Measurements from ENCODE around the gene TNFRSF21.
"Not testable (repeated sequence)": the region's sequence is repeated elsewhere in the genome, so short reads cannot be mapped to it uniquely, and the experiment has no call there.

The TNFRSF21 gene

DNA sequence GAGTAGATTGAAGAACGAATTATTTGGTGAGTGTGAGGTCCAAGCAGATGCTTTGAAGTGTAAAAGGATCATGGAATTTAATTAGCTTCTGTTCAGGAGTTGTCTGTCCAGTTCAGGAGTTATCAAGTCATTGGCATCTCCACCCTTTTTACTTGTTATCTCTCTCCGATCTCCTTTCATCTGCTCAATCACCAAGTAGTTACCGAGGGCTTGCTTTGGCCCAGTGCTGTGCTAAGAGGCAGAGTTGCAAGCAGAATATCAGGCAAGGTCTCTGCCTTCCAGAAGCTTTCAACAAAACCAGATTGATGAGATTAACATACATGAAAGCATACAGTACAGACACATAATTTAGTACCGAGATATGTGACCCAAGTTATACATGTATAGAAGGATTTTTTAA is 10.2 kb upstream of the TNFRSF21 start:
- no peak for DNase-seq

DNA sequence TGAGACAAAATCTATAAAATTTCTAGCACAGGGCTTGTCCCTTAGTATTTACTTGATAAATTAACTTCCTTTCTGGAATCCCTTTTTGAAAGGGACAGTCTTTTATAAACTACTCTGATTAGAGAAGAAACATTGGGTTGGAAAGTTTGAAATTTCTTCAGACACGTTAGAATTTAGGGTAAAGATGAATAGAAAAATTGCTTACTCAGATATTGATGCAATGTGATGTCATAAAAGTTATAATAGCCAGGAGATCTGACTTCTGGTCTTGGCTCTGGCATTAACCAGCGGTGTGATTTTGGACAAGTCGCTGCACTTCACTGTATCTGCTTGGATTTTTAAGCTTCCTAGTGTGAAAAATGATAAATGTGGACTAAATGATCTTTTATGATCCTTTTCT is 9.7 kb upstream of the TNFRSF21 start:
- no peak for DNase-seq

DNA sequence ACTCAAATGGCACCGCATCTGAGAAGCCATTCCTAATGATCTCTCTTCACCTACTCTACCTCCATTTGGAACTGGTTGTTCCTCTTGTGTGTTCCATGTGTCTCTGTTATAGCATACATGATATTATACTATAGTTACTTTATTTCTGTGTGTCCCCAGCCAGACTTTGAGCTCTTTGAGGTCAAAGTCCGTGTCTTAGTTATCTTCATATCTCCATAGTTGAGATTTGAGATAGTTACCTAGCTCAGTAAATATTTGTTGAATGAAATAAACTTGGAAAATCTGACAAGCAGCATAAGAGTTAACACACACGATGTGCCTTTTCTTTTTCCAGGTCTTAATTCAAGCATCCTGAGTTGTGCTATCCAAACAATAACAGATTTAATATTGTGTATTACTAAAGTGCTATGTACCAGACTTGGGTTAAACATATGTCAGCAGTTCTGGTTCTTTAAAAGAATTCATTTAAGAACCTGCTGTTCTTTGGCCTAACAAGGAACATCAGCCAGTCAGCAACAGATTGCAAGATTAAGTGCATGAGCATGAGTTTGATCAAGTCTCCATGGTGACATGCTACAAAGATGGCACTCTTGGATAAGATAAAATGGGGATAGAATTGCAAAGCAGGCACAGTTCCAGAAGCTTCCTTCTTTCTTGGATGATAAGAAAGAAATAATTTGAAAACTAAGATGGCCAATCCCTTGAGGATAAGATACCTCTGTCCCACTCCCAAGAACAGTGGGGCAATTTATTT is 8.7 kb upstream of the TNFRSF21 start:
- DNase-seq = no peak

DNA sequence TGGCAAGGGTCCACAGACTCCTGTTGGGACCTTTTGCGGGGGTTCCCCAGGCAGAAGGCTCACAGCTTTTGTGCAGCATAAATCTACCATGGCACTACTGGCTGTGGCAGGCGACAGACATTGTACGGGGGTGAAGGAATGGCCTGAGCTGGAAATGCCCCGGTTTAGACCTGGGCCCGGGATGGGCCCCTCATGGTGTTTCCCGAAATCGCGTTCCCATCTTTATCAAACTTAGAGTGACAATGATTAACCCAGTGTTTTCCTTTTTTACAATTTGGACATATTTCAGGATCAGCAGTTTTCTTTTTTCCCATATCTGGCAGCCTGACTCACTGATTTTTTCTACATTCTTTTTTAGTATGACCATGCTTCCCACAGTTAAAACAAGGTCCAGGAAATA is 5.5 kb upstream of the TNFRSF21 start:
- DNase-seq = not testable (repeated sequence)

DNA sequence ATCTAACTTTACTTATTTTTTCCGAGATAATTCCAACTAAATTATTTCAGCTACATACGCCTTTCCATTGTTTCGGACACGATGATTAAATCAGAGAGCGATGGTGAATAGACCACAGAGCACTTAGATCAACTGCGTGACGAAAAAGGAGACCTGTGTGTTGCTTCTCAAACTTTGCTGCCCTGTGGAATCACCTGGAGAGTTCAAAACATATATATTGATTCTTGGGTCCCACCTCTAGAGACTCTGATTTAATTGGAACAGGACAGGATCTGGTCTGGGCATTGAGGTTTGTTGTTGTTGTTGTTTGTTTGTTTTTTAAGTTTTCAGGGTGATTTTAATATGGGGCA is 401 bp upstream of the TNFRSF21 start:
- DNase-seq = no peak

DNA sequence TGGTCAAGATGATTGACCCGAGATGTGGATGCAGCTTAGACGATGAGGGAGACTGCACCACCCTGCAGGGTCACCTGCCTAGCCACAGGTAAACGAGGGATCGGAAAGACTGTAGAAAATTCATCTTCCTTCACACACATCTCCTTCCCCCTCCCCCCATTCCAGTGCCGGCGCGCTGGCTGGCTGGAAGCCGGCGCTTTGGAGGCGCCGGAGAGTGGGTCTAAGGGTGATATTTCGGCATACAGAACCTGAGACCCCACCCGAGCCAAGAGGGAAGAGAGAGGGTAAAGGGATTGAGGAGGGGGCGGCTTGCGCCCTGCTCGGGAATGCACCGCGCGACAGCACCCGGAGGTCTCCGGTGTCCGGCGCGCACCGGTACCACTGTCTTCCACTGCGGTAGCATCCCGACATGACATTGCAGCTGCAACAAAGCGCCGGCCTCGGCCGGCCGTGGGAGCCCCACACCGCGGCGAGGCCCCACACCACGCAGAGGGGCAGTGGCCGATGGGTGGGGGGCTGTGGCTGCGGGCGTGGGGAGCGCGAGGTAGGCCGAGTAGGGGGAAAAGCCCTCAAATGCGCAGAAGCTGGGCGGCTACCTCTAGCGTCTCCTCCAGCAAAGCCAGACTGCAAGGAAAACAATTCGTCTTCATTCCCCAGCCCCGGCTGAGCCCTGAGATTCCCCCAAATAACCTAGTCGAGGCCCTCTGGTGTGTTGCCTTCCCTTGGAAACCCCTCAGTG is 984 bp downstream of the TNFRSF21 start:
- DNase-seq = no peak

DNA sequence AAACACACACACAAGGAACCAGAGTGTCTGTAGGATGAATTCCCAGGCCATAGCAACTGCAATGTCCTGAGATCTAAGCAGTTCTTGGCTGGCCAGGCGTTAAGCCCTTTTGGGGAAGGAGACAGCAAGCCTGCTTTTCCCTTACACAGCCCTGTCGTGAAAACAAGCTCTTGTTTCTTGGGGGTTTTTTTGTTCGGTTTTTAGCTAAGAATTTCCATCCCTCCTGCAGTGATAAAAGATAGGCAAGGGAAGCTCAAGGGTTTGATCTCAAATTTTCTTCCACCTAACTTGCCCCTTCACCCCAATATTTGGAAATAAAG is 1.5 kb downstream of the TNFRSF21 start:
- no peak for DNase-seq

DNA sequence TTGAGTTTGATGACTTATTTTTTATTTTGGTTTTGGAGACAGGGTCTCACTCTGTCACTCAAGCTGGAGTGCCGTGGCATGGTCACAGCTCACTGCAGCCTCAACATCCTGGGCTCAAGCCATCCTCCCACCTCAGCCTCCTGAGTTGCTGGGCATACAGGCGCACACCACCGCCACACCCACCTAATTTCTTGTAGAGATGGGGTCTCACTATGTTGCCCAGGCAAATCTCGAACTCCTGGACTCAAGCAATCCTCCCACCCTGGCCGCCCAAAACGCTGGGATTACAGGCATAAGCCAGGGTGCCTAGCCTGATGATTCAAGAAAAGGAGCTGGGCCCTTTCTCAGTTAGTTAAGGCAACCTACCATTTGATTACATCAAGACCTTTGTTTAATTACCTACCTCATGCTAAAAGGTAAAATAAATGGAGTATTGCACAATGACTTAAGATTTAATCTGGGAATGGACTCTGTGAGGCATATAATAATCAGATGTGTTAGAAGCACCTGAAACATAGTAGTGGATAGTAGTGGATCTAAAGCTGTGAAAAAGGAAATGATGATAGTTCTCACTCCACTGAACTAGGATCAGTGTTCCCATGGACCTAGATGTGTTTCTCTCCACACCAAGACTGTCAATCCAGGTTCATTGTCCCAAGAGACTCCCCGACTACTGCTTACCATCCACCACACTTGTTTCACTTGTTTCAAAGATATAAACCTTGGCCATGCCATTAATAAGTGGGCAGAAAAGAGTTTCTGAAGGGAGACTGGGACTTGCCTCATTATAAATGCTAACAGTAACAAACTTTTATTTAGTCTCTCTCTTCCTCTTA is 2.1 kb downstream of the TNFRSF21 start:
- no peak for DNase-seq

DNA sequence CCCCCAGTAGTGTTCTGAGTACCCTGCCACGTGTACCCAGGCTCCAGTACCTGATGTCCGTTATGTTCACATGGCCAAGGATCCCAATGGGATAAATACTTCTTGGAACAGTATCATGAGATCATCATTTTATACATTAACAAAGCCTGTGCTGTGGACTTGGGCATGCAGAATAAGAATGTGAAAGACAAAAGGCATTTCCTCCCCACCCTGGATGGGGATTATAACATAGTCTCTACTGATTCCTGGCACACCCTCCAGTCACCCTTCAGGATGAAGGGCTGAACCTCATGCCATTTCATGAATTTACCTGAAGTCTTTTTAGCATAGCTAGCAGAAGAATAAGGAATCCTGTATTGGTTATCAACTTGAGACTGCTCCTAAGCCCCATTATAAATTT is 2.8 kb downstream of the TNFRSF21 start:
- no peak for DNase-seq

DNA sequence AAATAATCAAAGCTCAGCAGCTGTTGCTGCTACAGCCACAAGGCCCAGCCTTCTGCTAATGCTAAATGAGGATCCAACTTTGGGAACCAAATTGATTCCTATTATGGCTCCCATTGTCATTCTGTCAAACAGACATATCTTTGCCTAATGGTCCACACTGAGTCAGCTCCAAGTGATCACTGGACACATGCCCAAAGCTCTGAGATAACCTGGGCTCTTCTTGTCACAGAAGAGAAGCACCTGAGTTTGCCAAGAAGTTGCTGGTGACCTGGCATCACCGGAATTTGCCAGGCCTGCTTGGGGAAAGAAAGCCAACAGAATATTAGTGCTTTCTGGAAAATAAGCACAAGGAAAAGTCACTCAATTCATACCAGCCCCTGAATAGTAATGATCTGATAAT is 5.8 kb downstream of the TNFRSF21 start:
- DNase-seq = no peak

DNA sequence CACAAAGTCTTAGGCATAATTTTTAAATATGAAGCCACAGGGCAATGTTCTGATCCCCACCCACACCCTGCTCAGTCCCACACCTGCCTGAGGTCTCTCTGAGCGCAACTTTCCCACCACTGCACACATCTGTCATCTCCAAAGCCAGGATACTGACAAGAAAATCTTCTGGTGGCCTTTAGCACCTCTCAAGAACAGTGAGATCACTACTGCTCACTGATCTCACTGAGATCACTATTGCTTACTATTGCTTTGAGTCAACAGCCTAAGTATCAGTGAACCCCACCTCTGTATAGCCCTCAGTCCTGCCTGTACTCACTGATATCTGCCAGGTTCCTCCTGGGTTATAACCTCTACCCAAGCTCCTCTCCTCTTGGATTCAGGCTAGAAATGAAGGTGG is 6.4 kb downstream of the TNFRSF21 start:
- no peak for DNase-seq

DNA sequence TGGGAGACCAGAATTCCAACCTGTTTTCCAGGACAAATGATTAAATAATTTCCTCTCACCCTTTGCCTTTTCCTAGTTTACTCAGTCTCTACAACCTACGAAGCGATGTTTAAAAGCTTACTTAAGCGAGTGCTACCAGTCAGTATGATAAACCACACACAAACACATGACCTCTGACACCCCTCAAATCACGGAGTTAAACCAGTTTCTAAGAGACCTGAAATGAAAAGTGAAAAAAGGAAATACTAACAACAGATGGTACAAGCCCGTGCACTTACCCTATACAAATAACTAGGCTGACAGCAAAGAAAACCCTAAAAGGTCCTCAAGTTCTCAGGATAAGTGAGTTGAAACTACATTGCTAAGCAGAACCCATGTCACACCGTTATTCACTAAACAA is 7.7 kb downstream of the TNFRSF21 start:
- no peak for DNase-seq

DNA sequence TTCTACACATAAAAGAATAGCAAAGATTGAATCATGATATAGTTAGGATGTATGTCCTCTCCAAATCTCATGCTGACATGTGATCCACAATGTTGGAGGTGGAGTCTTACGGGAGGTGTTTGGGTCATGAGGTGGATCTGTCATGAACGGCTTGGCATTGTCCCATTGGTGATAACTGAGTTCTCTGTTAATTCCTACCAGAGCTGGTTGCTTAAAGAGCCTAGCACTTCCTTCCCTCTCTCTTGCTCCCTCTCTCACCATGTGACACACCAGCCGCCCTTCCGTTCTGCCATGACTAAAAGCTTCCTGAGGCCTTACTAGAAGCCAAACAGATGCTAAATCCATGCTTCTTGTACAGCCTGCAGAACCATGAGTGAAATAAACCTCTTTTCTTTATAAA is 8.3 kb downstream of the TNFRSF21 start:
- no peak for DNase-seq

DNA sequence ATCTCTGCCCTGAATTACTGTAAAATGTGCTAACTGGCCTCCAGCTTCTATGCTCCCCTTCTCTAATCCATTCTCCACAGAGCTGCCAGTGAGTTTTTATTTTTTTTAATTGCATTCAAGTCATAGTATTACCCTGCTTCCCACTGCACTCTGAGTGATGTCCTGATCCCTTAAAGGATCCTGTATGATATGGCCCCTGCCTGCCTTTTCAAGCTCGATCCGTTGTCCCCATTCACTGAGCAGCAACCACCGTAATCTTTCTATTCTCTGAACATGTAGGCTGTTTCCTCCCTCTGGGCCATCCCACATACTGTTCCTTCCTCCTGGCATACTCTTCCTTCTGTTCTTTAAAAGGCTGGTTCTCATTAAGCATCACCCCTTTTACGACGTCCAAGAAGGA is 9.3 kb downstream of the TNFRSF21 start:
- DNase-seq = no peak

DNA sequence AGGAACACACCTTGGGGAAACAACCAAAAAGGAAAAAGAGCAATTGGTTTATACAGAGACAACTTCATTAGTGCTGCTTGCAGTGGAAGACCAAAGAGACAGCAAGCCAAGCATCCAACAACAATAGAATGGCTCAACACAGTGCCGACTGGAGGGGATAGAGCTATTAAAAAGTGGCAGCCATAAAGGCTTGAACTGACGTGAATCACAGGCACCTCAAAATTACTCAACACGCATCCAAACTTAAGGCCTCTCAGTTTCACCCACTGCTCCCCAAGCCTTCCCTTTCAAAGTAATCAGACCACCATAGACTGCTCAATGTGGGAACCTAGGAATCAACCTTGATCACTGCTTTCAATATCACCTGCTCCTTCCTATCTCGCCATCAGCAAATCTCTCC is 9.7 kb downstream of the TNFRSF21 start:
- DNase-seq = no peak

DNA sequence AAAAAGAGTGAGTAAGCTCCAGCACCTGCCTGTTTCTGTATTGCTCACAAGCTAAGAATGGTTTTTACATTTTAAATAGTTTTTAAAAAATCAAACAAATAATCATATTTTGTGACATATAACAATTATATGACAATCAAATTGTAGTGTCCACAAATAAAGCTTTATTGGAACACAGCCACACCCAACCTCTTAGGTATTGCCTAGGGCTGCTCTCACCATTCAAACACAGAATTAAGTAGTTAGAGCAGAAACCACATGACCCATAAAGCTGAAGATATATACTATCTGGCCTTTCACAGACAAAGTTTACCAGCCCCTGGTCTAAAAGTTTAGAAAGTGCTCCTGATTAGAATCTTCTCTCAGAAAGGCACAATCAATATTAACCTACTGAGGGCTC is 11.2 kb downstream of the TNFRSF21 start:
- no peak for DNase-seq

DNA sequence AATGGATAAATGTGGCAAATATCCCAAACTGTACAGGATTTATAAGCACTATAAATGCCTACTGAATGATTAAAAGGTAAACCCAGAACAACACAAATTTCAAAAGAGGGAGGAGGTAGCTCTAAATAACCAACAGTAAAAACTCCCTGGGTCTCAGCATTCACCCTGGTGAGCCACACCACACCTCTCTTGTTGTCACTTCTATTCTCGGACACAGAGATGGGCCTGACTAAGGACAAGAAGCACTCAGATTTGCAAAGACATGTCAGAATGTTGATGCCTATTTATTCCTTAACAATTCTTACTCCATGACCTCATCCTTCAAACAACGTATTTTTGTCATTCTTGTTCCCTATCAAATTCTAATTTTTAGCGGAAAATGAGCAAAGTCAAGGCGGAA is 14.7 kb downstream of the TNFRSF21 start:
- DNase-seq = no peak

DNA sequence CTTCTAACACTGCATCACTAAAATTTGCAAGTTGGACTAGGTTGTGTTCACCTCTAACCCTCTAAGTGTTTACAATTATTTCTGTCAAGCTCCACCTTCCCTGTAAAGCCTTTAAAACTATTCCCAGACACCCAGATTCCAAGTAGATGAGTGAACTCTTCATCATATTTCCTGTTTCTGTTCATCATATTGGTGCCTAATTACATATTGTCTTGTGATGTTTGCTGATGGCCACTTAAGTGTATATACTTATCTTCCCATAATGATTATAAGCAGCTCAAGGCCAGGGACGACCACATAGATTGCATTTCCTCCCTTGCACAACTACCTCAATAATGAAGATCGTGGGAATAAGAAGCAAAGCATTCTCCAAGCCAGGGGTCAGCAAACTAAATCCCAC is 16.8 kb downstream of the TNFRSF21 start:
- DNase-seq = no peak

DNA sequence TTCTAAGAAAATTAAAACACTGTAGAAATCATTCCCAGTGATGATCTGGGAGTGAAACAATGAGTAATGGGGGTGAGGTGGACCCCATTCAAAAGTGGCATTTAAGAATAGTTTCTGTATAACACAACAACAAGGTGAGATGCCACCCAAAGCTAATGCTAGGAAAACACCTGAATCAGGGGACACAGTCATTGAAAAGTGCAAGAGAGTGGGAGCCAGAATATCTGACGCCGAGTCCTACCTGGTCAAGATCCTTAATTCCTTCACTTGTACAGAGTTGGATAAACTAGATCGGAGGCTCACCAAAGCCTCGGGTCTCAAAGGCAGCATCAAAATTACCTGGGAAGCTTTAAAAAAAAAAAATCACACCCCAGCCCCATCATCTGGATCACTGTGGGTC is 17.7 kb downstream of the TNFRSF21 start:
- no peak for DNase-seq

DNA sequence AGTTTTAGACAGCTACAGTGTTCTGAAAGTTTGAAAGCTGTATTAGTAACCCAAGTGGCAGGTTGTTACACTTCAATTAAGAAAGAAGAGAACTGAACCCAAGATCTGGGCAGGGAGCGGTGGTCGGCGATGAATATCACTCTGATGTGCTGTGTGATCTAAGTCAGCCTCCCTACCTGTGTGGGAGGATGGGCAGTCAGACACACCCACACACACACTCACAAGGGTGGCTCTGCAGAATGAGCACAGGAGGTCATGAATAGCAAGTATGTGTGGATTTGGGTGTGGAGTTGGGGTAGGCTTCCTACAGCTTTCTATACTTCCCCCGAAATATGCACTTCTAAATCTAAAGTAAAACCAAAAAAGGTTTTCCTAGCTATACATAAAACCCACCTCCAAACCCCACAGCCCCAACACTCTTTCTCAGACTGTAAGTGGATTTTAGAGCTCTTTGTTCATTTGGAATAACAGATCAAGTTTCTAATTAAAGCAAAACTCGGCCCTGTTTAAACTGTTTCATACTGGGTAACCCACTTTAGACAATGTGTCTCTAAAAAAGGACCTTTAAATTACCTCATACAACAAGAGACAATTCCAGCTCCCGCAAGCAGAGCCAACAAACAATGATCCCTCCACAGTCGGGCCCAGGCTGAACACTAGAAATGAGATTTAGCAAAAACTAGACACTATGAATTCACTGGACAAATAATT is 19.4 kb downstream of the TNFRSF21 start:
- no peak for DNase-seq

DNA sequence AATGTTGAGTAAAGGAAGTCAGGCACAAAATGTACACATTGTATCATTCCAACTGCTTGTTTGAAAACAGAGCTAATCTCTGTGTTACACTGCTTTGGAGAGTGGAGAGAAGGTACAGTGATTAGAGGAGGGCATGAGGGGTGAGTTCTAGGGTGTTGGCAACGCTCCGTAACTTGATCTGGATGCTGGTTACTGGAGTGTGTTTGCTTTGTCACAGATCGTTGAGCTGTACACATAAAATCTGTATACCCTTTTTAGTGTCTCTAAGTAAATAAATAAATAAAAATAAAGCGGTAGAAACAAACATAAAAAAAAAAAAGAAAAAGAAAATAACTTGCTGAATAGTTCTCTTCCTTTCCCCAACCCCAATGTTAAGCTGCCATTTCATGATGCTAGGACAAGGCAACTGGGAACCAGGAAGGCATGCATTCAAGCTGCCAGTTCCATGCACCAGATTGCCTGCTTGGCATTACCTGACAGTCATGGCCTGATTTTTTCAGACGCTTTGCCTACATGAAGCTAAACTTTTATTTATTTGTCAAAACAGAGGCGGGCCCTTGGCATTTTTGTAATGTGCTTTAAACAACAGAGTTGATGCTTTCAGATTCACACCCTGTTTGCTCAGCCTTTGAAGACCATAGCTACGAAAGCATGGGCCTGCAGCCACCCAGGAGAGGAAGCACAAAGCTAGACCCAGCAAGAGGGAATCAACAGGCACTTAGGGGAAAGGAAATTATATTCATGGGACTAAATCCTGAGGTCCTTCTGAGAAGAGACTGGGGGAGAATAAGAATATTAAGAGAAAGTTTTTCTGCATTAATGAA is 21.2 kb downstream of the TNFRSF21 start:
- no peak for DNase-seq

DNA sequence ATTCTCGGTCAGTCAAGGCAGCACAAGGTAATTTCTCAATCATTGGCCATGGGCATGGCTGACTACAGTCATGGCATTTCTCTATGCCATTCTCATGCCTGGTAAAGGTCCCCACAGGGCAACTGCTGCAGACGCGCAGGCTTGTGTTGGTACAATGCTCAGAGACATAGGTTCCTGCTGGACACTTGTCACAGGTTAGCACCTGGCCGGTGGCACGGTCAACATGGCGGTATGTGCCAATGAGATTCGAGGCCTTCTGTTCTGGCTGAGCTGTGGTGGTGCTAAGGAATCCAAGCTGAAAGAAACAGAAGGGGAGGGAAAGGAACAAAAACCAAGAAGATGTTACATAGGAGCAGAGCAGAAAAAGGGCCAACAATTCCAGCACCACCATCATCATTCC is 23.4 kb downstream of the TNFRSF21 start:
- DNase-seq = no peak

DNA sequence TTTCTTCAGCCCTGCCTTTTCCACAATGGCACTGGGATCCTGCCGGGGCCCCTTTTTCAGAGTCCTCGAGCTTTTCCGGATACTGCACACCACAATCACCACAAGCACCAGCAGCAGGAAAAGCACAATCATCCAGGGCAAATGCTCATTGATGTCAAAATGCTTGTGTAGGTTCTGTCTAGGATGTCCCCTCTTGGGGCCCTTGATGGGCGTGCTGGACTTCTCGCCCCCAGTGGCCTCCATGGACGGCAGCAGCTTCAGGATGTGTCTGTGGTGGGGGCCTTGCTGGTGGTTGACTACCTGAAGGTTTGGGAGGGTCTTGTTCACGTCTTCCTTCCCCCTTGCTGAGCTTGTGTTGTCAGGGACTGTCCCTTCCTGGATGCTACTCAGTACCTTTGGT is 25.7 kb downstream of the TNFRSF21 start:
- no peak for DNase-seq

Data from SIG-M5 (cell line).